Middle frontal gyrus (tissue), 1 donor: Measurements from ENCODE around the gene ZNF691.
"Not testable (repeated sequence)": the region's sequence is repeated elsewhere in the genome, so short reads cannot be mapped to it uniquely, and the experiment has no call there.

Experiments used
- DNase-seq: peaks from one replicate; pipeline ENCODE4 v3.0.0-alpha.2; 2015; ENCODE audit warnings: low spot score; ENCODE audit errors: extremely low spot score

The ZNF691 gene, protein sequence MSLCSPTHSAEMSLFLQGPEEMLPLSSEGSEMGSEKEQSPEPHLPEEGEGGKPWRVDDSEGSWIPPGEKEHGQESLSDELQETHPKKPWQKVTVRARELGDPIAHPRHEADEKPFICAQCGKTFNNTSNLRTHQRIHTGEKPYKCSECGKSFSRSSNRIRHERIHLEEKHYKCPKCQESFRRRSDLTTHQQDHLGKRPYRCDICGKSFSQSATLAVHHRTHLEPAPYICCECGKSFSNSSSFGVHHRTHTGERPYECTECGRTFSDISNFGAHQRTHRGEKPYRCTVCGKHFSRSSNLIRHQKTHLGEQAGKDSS

DNA sequence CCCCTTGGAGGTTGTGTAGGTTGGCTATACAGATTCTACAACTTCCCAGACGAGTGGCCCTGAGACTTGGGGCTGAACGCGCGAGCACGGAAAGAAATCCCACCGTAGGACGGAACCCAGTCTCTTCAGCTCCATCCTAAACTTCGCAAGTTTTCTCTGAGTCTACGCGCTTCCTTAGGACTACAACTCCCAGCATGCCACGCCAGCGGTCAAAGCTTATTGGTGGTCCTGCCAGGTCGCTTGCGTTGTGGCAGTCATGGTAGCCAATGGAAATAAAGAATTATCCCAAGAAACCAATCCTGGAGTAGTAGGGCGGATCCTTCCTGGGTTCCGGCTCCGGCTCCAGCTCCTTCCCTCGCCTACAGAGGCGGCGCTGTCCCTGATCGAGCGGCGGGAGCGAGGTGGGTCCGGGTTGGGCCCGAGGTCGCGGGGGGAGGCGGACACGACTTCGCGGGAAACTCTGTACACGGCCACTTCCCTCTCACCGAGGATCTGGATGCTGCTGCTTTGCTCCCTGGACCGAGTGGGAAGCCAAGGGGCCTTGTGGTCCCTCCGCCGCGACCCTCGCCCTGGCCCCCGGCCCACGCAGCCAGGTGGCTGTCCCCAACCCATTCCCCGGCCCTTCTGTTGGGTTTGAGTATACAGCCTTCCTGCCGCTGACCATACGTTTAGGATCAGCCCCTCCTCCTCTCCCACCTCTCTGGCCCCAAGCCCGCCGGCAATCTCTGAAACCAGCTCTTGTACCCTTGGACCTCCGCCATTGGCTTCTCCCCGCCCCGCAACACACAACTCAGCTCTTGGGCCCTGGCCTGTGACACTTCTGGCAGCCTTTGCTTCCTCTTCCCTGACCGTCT, at the start of gene ZNF691:
TSS of gene ZNF691 (plus strand) at position 357 of the 854 bp plus-strand sequence. CDS start 3,046 bp downstream, outside the sequence.
- DNase-seq: peak; percentile 95

DNA sequence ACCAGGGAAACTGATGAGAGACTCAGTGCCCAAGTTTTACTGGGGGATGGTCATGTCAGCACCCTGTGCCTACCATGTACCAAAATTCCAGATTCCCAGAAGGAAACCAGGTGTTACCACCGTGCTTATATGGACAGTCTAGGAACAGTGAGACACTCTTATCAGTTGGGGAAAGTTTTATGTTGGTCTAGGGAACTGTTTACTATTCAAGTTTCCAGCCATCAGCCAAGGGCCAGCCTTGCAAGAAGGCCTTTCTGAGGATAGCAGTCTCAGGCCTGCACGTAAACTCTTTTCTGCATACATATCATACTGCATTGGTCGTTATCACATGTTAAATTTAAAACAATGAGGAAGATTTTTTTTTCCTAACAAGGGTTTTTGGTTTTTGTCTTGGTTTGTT, 49.0 kb upstream of the ZNF691 start:
- no peak for DNase-seq

DNA sequence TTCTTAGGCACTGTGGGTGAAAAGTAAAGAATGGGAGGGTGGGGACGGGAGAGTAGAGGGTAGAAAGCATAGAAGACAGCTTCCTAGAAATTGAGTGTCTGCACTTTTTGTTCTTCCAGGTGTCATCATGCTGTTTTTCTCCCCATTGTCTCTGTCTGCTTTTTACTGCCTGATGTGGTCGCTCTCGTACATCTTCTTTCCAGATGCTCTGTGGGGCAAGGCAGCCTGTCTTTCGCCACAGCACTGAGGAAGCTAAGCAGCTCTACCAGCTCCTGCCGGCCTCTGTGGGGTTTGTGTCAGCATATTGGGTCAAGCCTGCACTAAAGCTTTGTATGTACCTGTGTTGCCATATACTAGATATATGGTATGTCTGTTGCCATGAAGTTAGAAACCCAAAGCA, 48.4 kb upstream of the ZNF691 start:
- DNase-seq: no peak

DNA sequence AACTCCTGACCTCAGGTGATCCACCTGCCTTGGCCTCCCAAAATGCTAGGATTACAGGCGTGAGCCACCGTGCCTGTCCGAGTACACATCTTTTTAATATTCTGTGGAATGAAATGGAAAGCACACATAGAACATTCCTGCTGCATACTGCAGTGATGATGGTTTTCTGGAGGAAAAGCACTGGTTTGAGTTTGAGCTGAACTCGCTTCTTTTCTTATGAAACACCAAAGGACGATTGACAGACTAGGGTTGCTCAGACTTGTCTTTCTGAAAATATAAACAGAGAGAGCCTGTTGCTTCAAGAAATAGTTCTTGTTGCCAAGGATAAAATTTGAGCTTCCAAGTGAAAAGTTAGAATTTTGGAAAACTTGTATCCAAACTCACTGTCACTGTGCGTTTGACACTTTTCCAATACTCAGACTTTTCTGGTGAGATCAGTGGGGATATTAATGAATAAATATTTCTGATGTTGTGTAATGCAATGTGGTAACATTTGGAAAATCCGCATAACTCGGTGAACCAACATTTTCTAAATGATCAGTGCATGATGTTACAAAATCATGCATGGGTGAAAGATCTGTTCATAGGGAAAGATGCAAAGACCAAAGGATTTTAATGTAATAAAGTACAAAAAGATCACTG, 44.5 kb upstream of the ZNF691 start:
- no peak for DNase-seq

DNA sequence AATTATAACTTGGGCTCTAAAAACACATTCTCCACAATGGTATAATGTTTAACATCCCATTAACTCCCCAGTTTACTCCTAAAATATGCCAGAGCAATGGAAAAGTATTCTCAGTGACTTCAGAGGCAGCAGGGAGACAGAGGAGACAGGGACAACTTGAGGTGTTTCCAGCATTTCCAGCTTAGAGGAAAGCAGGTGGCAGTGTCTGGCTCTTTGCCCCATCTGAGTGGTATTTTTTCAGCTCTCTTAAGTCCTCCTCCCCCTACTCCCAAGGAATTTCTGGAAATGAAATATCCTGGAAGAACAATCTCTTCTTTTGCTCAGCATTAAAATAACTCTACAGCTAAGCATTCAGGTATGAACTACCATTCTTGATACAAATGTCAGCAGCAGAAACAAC, 40.2 kb upstream of the ZNF691 start:
- no peak for DNase-seq

DNA sequence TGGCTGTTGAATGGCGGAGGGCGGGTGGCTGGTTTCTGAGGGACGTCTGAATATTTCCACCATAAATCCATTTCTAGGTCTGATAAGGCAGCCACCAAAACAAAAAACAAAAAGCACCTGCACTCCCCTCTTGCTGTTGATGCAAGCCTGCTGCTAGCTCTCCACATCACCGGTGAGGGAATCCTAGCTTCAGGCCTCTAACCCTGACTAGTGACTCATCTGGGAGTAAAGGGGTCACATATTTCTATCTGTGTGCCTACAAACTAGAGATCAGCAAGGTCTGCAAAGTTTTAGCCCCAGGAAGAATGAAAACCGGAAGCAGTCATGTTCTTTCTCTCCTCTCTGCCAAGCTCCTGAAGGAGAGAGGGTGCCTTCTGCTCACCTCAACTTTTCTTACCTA, 39.8 kb upstream of the ZNF691 start:
- DNase-seq: no peak

DNA sequence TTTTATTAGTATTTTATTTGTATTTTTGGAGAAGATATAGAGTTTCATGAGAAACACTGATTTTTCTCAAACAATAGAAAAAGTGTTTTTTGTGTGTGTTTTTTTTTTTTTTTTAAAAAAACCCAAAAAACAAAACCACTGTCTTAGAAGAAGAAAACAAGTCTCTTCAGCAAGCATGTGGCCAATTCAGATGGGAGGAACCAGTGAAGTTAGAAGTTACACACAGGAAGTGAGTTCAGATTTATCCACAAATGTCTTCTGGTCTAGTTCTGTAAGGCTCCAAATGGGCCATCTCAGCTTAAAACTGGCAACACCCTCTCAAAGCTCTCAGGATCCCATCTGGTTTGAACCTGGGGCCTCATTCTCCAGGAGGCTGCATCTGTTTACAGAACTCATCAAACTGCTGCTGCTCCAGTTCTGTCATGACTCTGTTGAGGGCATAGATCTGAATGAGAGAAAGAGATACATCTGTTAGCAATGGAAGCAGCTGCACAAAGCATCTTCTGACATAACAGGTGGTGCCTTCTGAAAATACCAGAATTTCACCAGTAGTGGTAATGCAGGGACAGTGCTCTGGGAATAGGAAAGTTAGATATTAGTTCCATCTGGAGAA, 39.3 kb upstream of the ZNF691 start:
- DNase-seq: no peak

DNA sequence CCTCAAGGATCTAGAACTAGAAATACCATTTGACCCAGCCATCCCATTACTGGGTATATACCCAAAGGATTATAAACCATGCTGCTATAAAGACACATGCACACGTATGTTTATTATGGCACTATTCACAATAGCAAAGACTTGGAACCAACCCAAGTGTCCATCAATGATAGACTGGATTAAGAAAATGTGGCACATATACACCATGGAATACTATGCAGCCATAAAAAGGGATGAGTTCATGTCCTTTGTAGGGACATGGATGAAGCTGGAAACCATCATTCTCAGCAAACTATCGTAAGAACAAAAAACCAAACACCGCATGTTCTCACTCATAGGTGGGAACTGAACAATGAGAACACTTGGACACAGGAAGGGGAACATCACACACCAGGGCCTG, 31.6 kb upstream of the ZNF691 start:
- DNase-seq: not testable (repeated sequence)

DNA sequence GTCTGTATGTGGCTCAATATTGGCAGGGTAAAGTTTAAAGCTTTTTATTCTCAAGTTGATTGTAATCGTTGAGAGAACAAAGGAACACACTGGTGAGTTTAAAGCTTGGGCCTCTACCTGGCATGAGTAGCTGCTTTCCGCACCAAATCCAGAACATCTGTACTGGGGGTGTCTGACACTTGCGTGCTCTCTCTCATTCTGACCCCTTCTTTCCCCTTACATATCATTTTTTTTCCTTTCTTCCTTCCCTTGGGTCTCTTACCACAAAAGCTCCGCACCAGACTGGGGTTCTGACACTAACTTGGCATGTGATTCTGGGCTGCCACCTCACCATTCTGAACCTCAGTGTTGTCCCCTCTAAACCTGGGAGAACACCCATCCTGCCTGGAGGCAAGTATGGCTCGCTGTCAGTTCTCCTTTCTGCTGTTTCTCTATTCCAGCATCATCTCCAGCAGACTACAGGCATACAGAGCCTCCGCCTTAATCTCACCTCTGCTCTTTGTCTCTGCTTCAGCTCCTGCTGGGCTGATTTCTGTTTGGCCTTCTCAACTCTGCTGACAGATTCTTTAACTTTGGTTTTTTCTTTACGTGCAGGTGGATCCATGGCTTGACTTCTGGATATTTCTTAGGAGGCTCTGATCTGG, 30.4 kb upstream of the ZNF691 start:
- no peak for DNase-seq

DNA sequence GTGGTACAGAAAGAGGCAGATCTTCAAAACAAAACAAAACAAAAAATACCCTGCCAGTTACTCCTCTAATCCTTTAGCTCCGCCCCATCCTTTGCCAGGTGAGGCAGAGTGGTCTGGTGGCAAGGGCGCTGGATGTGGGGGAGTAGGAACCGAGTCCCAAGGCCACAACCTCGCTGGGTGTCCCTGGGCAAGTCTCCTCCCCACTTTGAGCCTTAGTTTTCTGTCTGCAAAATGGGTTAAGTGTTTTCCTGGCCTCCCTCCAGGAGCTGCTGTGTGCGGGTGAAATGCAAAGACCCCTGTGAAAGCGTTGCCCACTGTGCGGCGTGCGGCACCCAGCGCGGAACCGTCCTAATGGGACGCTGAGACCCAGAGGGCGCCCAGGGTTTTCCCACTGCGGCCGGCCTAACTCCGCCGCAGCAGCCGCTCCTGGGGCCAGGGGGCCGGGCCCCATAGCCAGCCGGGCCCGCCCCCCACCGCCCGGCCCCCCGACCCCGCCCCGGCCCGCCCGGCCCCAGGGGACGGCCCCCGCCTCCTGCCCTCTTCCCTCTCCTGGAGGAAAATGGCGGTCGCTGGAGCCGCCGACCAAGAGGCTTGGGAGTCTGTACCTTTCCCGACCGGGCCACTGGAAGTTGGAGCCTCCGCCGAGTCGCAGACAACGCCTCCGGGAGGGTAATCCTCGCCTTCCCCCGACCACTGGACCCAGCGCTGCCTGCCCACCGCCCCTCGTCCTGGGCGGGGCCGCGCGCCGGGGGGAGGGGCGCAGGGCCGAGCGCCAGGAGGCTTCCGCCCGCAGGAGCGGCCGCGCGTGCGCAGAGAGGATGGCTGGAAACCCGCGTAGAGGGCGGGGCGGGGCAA, 29.6 kb upstream of the ZNF691 start, which contains the start of the genes ERMAP and SVBP:
TSS of gene ERMAP (plus strand) at position 538 of the 855 bp plus-strand sequence. CDS start 13,327 bp downstream, outside the sequence.
TSS of gene SVBP (minus strand) at position 813 of the 855 bp plus-strand sequence. CDS start 853 bp downstream, outside the sequence.
- peak; percentile 76 for DNase-seq

DNA sequence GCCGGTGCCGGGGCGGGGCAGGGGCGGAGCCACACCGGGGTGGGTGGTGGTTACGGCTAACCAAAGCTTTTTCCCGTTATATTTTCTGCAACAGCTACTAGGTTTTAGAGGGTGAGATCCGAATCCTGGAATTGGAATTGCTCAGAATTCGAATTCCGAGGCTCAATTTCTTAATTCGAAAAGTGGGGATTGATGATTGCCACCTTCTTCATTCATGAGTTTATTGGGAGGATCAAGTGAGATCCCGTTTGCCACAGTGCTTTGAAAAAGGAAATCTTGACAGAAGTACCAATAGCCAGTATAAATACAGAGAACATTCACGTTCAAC, 29.0 kb upstream of the ZNF691 start:
- DNase-seq: no peak

DNA sequence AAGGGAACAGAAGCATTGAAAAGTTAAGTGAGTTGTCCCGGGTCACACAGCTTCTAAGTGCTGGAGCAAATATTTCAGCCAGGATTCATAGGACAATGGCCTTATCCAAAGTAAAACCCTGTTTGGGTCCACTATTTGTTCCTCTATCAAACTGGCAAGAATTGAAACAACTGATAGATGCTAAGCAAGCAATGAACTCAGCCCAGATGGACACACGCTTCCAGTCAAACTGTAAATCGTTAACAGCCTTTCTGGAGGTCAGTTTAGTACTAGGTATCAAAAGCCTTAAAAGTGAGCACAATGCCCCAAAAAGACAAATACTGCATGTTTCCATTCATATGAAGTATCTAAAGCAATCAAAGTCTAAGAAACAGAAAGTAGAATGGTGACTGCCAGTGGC, 28.4 kb upstream of the ZNF691 start:
- DNase-seq: no peak

DNA sequence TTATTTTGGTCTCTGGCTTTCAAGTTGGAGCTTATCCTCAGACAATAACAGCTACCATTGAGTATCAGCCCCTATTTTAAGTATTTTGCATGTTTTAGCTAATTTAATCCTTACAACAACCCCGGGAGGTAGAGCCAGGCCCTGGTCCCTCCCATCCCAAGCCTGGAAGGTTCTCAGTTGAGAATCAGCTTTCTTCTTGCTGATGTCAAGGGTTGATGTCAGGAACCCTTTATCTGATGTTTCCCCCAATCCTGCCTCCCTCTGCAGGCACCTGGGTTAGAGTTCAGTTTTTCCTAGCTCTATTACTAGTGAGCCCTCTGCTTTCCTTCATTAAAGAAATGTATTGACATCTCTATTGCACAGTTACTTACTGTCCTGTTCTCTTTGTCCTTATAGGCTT, 25.6 kb upstream of the ZNF691 start:
- DNase-seq: no peak

DNA sequence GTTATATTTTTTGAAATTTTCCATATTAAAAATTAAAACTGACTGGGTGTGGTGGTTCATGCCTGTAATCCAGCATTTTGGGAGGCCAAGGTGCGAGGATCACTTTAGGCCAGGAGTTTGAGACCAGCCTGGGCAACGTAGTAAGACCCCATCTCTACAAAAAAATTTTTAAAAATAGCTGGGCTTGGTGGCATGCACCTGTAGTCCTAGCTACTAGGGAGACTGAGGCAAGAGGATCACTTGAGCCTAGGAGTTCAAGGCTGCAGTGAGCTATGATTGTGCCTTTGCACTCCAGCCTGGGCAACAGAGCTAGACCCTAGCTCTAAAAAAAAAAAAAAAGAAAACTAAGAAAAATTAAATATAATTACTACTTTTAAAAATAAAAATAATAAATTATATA, 24.7 kb upstream of the ZNF691 start:
- no peak for DNase-seq

DNA sequence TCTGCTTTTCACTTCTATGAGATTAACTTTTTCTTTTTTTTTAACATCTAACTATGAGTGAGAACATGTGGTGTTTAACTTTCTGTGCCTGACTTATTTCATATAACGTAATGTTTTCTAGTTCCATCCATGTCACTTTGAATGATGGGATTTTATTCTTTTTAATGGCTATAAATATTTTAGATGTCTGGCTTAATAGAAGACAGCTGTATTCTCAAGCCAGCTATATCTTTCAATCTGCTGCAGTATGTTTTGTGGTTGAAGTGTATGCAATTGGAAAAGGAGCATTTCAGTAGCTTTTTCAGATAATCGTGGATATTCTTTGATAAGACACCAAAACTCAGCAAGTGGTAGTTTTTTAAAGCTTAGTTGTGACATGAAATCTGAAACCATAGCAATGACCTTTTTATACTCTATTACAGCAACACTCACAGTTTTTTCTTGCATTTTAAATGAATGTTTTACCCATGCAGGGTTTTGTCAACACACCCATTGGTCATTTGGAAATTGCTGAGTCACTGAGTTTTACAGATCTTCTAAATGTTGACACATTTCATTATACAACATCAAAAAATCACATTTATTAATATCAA, 23.5 kb upstream of the ZNF691 start:
- no peak for DNase-seq

DNA sequence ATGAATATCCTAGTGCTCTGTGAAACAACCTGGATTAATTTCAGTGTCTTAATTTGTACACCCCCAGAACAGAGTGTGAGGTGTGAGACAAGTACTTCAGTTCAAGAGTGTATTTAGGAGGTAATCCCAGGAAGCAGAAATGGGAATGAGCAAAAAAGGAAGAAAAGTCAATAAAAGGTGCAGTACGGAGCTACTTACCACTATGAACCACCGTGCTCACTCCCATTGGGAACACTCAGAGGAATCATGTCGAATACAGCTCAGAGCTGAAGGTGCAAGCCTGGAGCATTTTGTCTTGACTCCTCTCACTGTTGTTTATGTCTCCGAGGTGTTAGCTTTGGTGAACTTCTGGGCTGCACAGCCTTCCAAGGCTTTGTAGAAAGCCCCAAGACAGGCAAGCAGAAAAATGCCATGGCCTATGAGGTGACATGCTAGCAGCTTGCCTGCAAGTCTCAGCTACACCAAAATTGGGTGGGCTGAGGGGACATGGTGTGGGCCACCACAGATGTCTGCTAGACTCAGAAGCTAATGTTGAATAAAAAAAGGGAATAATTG, 21.9 kb upstream of the ZNF691 start:
- DNase-seq: no peak

DNA sequence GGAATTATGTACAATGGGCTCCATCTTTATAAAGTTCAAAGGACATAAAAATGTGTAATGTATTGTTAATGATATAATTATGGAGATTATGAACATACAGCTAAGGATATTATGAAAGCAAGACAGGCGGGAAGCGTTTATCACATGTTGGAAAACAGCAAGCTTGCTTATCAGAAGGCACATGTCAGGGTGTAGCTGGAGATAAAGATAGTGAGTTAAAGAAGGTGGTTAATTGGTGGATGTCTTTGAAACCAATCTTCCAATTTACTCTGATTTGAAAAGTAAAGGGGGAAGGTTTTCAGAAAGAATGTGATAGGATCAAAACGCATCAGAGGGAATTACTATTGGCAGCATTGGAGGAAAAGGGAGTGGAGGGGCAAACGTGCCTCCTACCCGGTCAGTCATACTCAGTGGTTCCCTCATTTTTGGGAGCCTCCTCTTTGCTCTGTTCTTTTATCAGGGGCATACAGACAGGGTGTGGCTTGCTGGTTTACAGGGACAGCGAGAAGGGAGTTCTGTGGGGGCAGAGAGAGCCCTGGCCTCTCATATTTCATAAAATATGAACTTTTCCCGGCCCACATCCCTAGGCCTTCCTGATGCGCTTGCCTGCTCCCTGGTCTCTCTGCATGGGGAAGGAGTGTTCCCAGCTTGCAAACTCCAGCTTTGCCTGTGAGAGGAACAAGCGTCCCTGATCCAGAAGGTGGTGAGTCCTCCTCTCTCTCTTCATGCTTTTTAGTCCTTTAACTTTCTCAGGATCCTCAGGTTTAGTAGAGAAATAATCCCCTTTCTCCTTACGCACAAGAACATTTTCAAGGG, 21.2 kb upstream of the ZNF691 start:
- no peak for DNase-seq

DNA sequence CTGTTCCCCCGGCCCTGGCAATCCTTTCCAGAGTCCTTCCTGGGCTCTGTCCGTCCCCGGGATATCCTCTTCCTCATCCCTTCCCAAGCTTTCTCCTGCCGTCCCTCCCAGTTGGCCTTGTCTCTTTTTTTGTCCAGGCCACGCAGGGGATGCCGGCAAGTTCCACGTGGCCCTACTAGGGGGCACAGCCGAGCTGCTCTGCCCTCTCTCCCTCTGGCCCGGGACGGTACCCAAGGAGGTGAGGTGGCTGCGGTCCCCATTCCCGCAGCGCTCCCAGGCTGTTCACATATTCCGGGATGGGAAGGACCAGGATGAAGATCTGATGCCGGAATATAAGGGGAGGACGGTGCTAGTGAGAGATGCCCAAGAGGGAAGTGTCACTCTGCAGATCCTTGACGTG, 15.8 kb upstream of the ZNF691 start:
- no peak for DNase-seq

DNA sequence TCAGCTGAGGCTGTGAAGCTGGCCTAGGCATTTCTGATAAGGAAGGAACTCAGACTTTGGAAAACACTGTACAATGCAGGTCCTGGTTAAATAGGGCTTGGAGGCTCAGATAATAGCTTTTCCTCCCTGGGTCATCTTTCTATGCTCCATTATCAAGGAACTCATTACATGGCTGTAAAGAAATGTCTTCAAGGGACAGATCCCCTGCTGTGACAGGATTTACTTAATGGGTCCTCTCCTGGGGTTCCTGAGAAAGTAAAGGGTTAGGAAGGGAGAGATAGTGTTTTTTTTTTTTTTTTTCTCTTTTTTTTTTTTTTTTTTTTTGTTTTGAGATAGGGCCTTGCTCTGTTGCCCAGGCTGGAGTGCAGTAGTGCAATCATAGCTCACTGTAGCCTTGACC, 15.1 kb upstream of the ZNF691 start:
- DNase-seq: no peak
